Endothelial cell of hepatic sinusoid (primary cell): ENCODE results near the gene AMIGO3.

Source experiments
- in situ Hi-C: cut with HindIII; loops from 2 replicates; pipeline ENCODE4 v1.10.0; 2017; ENCODE audit warnings: low sequenced_read_pairs

The AMIGO3 gene

GRCh38 chr3:49719214-49719884, at the start of gene AMIGO3:
TSS of gene AMIGO3 (minus strand) at chr3:49719684. CDS start at chr3:49719465, 219 bp downstream.
- in situ Hi-C loops = no loop called here

- in situ Hi-C loops = no loop called here
These were observed 44.5 kb upstream of the AMIGO3 start for GRCh38 chr3:49763981-49764380.

- in situ Hi-C loops = no loop called here
These were observed 42.2 kb upstream of the AMIGO3 start for GRCh38 chr3:49761661-49762060.

- in situ Hi-C loops = no loop called here
These were observed 39.7 kb upstream of the AMIGO3 start for GRCh38 chr3:49759226-49759625.

- in situ Hi-C loops = no loop called here
These were observed 37.7 kb upstream of the AMIGO3 start for GRCh38 chr3:49757197-49757596.

- in situ Hi-C loops = no loop called here
These were observed 36.6 kb upstream of the AMIGO3 start for GRCh38 chr3:49756036-49756435.

- in situ Hi-C loops = no loop called here
These were observed 35.1 kb upstream of the AMIGO3 start for GRCh38 chr3:49754536-49754935.

GRCh38 chr3:49751501-49751900, 32.0 kb upstream of the AMIGO3 start:
- in situ Hi-C loops = no loop called here

GRCh38 chr3:49750056-49750455, 30.6 kb upstream of the AMIGO3 start:
- in situ Hi-C loops = no loop called here

GRCh38 chr3:49748874-49749273, 29.4 kb upstream of the AMIGO3 start:
- in situ Hi-C loops = loop anchor here (5.0 to 10.0 kb wide), 2 partner anchors 72 to 116 kb away; partner anchors contain the start of gene CAMKV

GRCh38 chr3:49747792-49748480, 28.5 kb upstream of the AMIGO3 start:
- in situ Hi-C loops = loop anchor here (5.0 to 10.0 kb wide), 2 partner anchors 71 to 117 kb away; partner anchors contain the start of gene CAMKV

GRCh38 chr3:49745986-49746385, 26.5 kb upstream of the AMIGO3 start:
- in situ Hi-C loops = loop anchor here (5.0 to 10.0 kb wide), 2 partner anchors 69 to 119 kb away; partner anchors contain the start of gene CAMKV

GRCh38 chr3:49740427-49740826, 20.9 kb upstream of the AMIGO3 start:
- in situ Hi-C loops = loop anchor here (10.0 kb wide), 1 partner anchor 124 kb away; the partner anchor contains the start of gene CAMKV

GRCh38 chr3:49738067-49738713, 18.7 kb upstream of the AMIGO3 start:
- in situ Hi-C loops = no loop called here

- in situ Hi-C loops = no loop called here
These were observed 15.3 kb upstream of the AMIGO3 start for GRCh38 chr3:49734752-49735151.

GRCh38 chr3:49733551-49733950, 14.1 kb upstream of the AMIGO3 start:
- in situ Hi-C loops = no loop called here

- in situ Hi-C loops = no loop called here
These were observed 13.1 kb upstream of the AMIGO3 start for GRCh38 chr3:49732597-49732996.

- in situ Hi-C loops = no loop called here
These were observed 10.6 kb upstream of the AMIGO3 start for GRCh38 chr3:49729966-49730609.

GRCh38 chr3:49727924-49728361, 8.5 kb upstream of the AMIGO3 start:
- in situ Hi-C loops = no loop called here

- in situ Hi-C loops = no loop called here
These were observed 7.9 kb upstream of the AMIGO3 start for GRCh38 chr3:49727154-49727923.
